GM12892 (cell line): ENCODE results near the gene RNF126.

Source experiments
- POLR2A ChIP-seq: IDR thresholded peaks from 2 replicates; pipeline ENCODE4 v1.6.1; 2011; ENCODE audit warnings: low read depth, low read length, control low read depth
- POLR2AphosphoS5 ChIP-seq: IDR thresholded peaks from 2 replicates; pipeline ENCODE4 v1.6.1; 2011; ENCODE audit warnings: low read depth, low read length, control low read depth
- TAF1 ChIP-seq: IDR thresholded peaks from 2 replicates; pipeline ENCODE4 v1.6.1; 2011; ENCODE audit warnings: low read depth, mild to moderate bottlenecking, control low read depth, low read length, borderline replicate concordance

GRCh38 chr19:644789-645188 is 18.2 kb downstream of the RNF126 start:
- TF ChIP-seq POLR2A (no peak), TAF1 (no peak), POLR2AphosphoS5 (no peak)
